Panc1 (cell line): Measurements from ENCODE around the gene TRAM2. TPM values are rescaled to one million over a fixed set of nuclear protein-coding genes. Genes with fewer than 3 reads are reported as not detected.
A peak's percentile ranks its signal among the peaks of the same experiment; 100 is the strongest.

Experiments
- ATAC-seq: fragments of 200-7000 bp; cut with Tn5 transposase; 2 replicates; pipeline ENCODE4 v1.9.1; 2020; ENCODE audit warnings: mild to moderate bottlenecking, moderate library complexity
- BruUV-seq: library from RNA; stranded (reverse); fragments of 400-500 nt; replicated peaks from 2 replicates; lab custom pipeline; 2021; lab: Mats Ljungman, UMichigan
- CTCF ChIA-PET: fragments of 300-600 bp; sonication (Branson Sonifier 250); formaldehyde crosslinking; loops from one replicate; lab custom pipeline; 2022; ENCODE audit warnings: antibody characterized with exemption; lab: Charles Lee
- POLR2A ChIA-PET: fragments of 300-600 bp; sonication (Branson Sonifier 250); formaldehyde crosslinking; loops from one replicate; lab custom pipeline; 2022; ENCODE audit warnings: antibody characterized with exemption; lab: Charles Lee
- DNase-seq: peaks from one replicate; pipeline ENCODE4 v3.0.0-alpha.2; 2010; ENCODE audit warnings: low read depth, low spot score
- H3K27ac ChIP-seq: 2 replicates; pipeline ENCODE4 v1.5.1; 2011; ENCODE audit warnings: mild to moderate bottlenecking, low read length, inconsistent platforms
- H3K27me3 ChIP-seq: fragments of 200-500 bp; sonication (Bioruptor generic); 2 replicates; pipeline ENCODE4 v1.6.0; 2014; ENCODE audit warnings: low read length, inconsistent platforms; ENCODE audit not compliant: control insufficient read depth, insufficient read depth
- H3K36me3 ChIP-seq: fragments of 200-500 bp; sonication (Bioruptor generic); 2 replicates; pipeline ENCODE4 v1.5.1; 2014; ENCODE audit warnings: inconsistent platforms, mild to moderate bottlenecking, low read length, moderate library complexity; ENCODE audit not compliant: control insufficient read depth, insufficient read depth
- H3K4me1 ChIP-seq: 2 replicates; pipeline ENCODE4 v1.5.1; 2011; ENCODE audit warnings: inconsistent platforms, mild to moderate bottlenecking, low read length, moderate library complexity; ENCODE audit not compliant: control insufficient read depth, insufficient read depth
- H3K4me3 ChIP-seq, 2 experiments: 2 replicates each; pipeline ENCODE4 v1.5.1; 2011 to 2012; ENCODE audit warnings: low read depth in 2 of 2, low read length in 2 of 2, mild to moderate bottlenecking in 2 of 2, inconsistent platforms in 1 of 2, moderate library complexity in 1 of 2
- H3K9me3 ChIP-seq: fragments of 200-500 bp; sonication (Bioruptor generic); 2 replicates; pipeline ENCODE4 v1.5.1; 2014; ENCODE audit warnings: low read depth, mild to moderate bottlenecking, inconsistent platforms, low read length, moderate library complexity; ENCODE audit not compliant: control insufficient read depth, insufficient read depth
- CTCF ChIP-seq: fragments of 450-650 bp; IDR thresholded peaks from 2 replicates; pipeline ENCODE4 v1.5.1; 2017; ENCODE audit warnings: mild to moderate bottlenecking
- POLR2AphosphoS5 ChIP-seq: IDR thresholded peaks from 2 replicates; pipeline ENCODE4 v1.6.1; 2012; ENCODE audit warnings: mild to moderate bottlenecking, low read depth, low read length, moderate library complexity
- SIN3A ChIP-seq: IDR thresholded peaks from 2 replicates; pipeline ENCODE4 v1.6.1; 2012; ENCODE audit warnings: low read depth, mild to moderate bottlenecking, low read length, moderate library complexity, borderline replicate concordance; ENCODE audit not compliant: insufficient read depth
- TCF7L2 ChIP-seq: IDR thresholded peaks from 2 replicates; pipeline ENCODE4 v1.6.1; 2011; ENCODE audit warnings: mild to moderate bottlenecking, low read depth, low read length, inconsistent platforms
- in situ Hi-C: cut with HindIII; loops from 2 replicates; pipeline ENCODE4 v1.10.0; 2016; ENCODE audit warnings: low sequenced_read_pairs, low pct_unique_long_range_greater_than_20kb
- intact Hi-C: fragments of 100-400 bp; cut with micrococcal nuclease; formaldehyde crosslinking; loops from one replicate; pipeline ENCODE4 v1.10.0; 2022; ENCODE audit not compliant: unreplicated experiment
- total RNA-seq: library from RNA; stranded (reverse); gene quantifications from one replicate; pipeline ENCODE4 v1.2.1, GENCODE V29; 2021; ENCODE audit not compliant: unreplicated experiment
- TF ChIP-seq, protein P1 (sequence below), 2 experiments: IDR thresholded peaks; 2 replicates each; pipeline ENCODE4 v1.6.1; 2011 to 2012; ENCODE audit warnings: low read depth in 2 of 2, control low read depth in 1 of 2, low read length in 1 of 2, mild to moderate bottlenecking in 1 of 2, moderate library complexity in 1 of 2; ENCODE audit not compliant: insufficient read depth in 1 of 2

The TRAM2 gene
- total RNA-seq, 1 experiment from 2014 or later, result 56.7 TPM

GRCh38 chr6:52518279-52518945, 58.4 kb downstream of the TRAM2 start:
- in situ Hi-C loops, result no loop called here
- BruUV-seq, result no TSS peak
- no peak for ATAC-seq
- CTCF ChIA-PET, result interaction anchor here (0.7 kb wide), 1 partner anchor 80 kb away, joined by 3 read pairs; no protein-coding TSS in a partner anchor
- DNase-seq, result no peak
- no peaks in the 10 kb centered on the region for H3K27me3 ChIP-seq
- peaks cover 6% of the 10 kb centered on the region for H3K36me3 ChIP-seq
- no peaks in the 10 kb centered on the region for H3K9me3 ChIP-seq
- H3K4me3 ChIP-seq, result peak overlapping the region in 1 of 2 experiments; percentile 30; a peak in 2 of 4 replicates
- peaks cover 61% of the 10 kb centered on the region for H3K4me1 ChIP-seq
- TF ChIP-seq POLR2AphosphoS5 (no peak), TCF7L2 (no peak), SIN3A (no peak), CTCF (no peak)
- TF ChIP-seq, protein P1, sequence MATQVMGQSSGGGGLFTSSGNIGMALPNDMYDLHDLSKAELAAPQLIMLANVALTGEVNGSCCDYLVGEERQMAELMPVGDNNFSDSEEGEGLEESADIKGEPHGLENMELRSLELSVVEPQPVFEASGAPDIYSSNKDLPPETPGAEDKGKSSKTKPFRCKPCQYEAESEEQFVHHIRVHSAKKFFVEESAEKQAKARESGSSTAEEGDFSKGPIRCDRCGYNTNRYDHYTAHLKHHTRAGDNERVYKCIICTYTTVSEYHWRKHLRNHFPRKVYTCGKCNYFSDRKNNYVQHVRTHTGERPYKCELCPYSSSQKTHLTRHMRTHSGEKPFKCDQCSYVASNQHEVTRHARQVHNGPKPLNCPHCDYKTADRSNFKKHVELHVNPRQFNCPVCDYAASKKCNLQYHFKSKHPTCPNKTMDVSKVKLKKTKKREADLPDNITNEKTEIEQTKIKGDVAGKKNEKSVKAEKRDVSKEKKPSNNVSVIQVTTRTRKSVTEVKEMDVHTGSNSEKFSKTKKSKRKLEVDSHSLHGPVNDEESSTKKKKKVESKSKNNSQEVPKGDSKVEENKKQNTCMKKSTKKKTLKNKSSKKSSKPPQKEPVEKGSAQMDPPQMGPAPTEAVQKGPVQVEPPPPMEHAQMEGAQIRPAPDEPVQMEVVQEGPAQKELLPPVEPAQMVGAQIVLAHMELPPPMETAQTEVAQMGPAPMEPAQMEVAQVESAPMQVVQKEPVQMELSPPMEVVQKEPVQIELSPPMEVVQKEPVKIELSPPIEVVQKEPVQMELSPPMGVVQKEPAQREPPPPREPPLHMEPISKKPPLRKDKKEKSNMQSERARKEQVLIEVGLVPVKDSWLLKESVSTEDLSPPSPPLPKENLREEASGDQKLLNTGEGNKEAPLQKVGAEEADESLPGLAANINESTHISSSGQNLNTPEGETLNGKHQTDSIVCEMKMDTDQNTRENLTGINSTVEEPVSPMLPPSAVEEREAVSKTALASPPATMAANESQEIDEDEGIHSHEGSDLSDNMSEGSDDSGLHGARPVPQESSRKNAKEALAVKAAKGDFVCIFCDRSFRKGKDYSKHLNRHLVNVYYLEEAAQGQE (IDR thresholded peaks at IDR 0.05; ENCODE audit: insufficient read depth in 1 of 2, low read depth in 2 of 2, low read length in 1 of 2), result no peak
- peak overlapping the region; percentile 98 for H3K27ac ChIP-seq
- intact Hi-C loops, result loop anchor here (5.0 kb wide), 1 partner anchor 59 kb away; the partner anchor contains the start of gene TRAM2
- POLR2A ChIA-PET, result no interaction called here

- H3K27ac ChIP-seq, result peak overlapping the region; percentile 98
- H3K27me3 ChIP-seq, result no peaks in the 10 kb centered on the region
- intact Hi-C loops (loop anchor here (5.0 kb wide), 1 partner anchor 60 kb away; the partner anchor contains the start of gene TRAM2), in situ Hi-C loops (no loop called here)
- ChIA-PET CTCF (no interaction called here), POLR2A (no interaction called here)
- TF ChIP-seq TCF7L2 (no peak), POLR2AphosphoS5 (peak; percentile 84; the same call in 1 of the 2 replicates), CTCF (no peak), SIN3A (no peak)
- TF ChIP-seq, protein P1 (IDR thresholded peaks at IDR 0.05; ENCODE audit: insufficient read depth in 1 of 2, low read depth in 2 of 2, low read length in 1 of 2), result peak in 1 of 2 experiments; percentile 60; a peak in 1 of 4 replicates
- peaks cover 7% of the 10 kb centered on the region for H3K36me3 ChIP-seq
- peak overlapping the region in 1 of 2 experiments; percentile 30; a peak in 2 of 4 replicates for H3K4me3 ChIP-seq
- no peaks in the 10 kb centered on the region for H3K9me3 ChIP-seq
- ATAC-seq, result peak; percentile 93
- BruUV-seq, result TSS peak; percentile 95
- DNase-seq, result peak; percentile 75
- peaks cover 59% of the 10 kb centered on the region for H3K4me1 ChIP-seq
These were observed 59.2 kb downstream of the TRAM2 start for GRCh38 chr6:52517502-52518278.
